Measurements from ENCODE around the gene ASXL2. TPM values are rescaled to one million over a fixed set of nuclear protein-coding genes. Genes with fewer than 3 reads are reported as not detected.
"Not testable (repeated sequence)": the region's sequence is repeated elsewhere in the genome, so short reads cannot be mapped to it uniquely, and the experiment has no call there.

ASXL2 gene
- total and polyA plus RNA-seq, 9 donors: 8.0 to 14.9 (median 12.1) TPM

DNA sequence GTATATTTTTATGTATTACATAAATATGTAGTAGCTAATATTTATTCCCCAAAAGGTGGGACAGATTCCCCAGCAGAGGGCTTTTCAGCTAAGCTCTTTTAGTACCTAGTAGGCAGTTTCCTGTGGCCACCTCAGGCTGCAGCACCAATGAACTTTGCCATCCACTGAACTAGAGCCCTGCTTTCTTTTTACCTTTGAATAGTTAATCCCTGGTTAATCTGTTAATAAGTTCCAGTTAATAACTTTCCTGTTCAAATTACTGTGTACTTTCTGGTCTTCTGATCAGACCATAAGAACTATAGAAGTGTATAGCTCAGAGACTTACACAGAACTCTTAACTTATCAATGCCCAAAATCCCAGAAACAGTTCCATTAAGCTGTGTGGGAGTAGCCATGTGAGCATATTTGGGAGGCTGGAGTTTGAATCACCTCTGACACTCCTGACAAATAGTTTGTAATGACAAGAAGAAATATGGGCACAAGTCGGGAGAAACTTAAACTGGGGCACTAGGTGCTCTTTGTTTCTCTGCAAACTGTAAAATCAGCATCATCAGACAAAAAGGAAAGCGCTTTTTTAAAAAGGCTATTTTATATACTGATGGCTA is 40.0 kb downstream of the ASXL2 start:
- Histone ChIP-seq H3K9me3 (replicated peaks; ENCODE audit: control insufficient read depth, low read depth, low read length) (peaks cover 4% of the 10 kb centered on the region), H3K4me3 (ENCODE audit: low read length) (no peak overlapping the region)
- 40% methylated on average over 1 of the region's 2 CpGs for WGBS (ENCODE audit: insufficient coverage)

DNA sequence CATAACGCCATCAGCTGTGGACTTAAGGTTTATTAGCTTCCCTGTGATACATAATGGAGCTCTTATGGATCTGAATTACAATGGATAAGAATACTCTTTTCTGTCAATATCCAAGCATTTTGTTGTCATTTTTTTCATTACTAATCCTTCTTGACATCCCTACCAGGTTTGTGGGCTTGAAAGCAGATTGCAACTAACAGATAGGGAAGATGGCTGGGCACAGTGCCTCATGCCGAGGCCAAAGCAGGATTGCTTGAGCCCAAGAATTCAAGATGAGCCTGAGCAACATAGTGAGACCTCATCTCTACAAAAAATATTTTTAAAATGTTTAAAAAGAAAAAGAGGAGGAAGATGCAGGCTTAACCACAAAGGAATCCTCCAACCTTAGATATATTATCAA is 42.4 kb downstream of the ASXL2 start:
- Histone ChIP-seq H3K4me1 (ENCODE audit: control insufficient read depth, insufficient read depth, low read length) (no peaks in the 10 kb centered on the region), H3K9me3 (replicated peaks; ENCODE audit: control insufficient read depth, low read depth, low read length) (peaks cover 12% of the 10 kb centered on the region), H3K36me3 (ENCODE audit: control insufficient read depth, insufficient read depth, low read length) (peaks cover 10% of the 10 kb centered on the region), H3K27me3 (ENCODE audit: control insufficient read depth, insufficient read depth, low read length) (no peaks in the 10 kb centered on the region), H3K27ac (ENCODE audit: low read length) (no peak overlapping the region), H3K4me3 (ENCODE audit: low read length) (no peak overlapping the region)
- no peak for DNase-seq
- no CpG with 5 or more reads among the region's 2 CpGs for WGBS (ENCODE audit: insufficient coverage)

More for the DNA sequence above, 40.0 kb downstream of the ASXL2 start:
- DNase-seq: no peak
- H3K27ac ChIP-seq (ENCODE audit: low read length): no peak overlapping the region
- H3K27me3 ChIP-seq (ENCODE audit: control insufficient read depth, insufficient read depth, low read length): no peaks in the 10 kb centered on the region
- H3K4me1 ChIP-seq (ENCODE audit: control insufficient read depth, insufficient read depth, low read length): no peaks in the 10 kb centered on the region
- peaks cover 9% of the 10 kb centered on the region for H3K36me3 ChIP-seq (ENCODE audit: control insufficient read depth, insufficient read depth, low read length)

DNA sequence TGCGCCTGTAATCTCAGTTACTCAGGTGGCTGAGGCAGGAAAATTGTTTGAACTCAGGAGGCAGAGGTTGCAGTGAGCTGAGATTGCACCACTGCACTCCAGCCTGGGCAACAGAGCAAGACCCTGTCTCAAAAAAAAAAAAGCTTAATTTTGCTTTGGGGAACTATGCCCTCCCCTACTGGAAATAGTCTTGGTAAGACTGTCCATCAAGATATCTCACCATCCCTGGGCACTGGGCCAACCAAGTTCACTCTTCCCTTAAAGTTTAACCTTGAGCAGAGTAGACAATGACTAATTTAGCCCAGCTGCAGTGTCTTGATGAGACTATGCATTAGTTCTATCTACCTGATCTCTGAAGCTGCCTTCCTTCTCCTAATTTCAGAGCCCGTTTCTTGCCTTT is 44.7 kb downstream of the ASXL2 start:
- Histone ChIP-seq H3K36me3 (ENCODE audit: control insufficient read depth, insufficient read depth, low read length) (peaks cover 8% of the 10 kb centered on the region), H3K9me3 (replicated peaks; ENCODE audit: control insufficient read depth, low read depth, low read length) (peaks cover 12% of the 10 kb centered on the region), H3K4me1 (ENCODE audit: control insufficient read depth, insufficient read depth, low read length) (no peaks in the 10 kb centered on the region), H3K27ac (ENCODE audit: low read length) (no peak overlapping the region), H3K27me3 (ENCODE audit: control insufficient read depth, insufficient read depth, low read length) (no peaks in the 10 kb centered on the region), H3K4me3 (ENCODE audit: low read length) (no peak overlapping the region)
- DNase-seq: no peak
- no CpG with 5 or more reads among the region's 2 CpGs for WGBS (ENCODE audit: insufficient coverage)

DNA sequence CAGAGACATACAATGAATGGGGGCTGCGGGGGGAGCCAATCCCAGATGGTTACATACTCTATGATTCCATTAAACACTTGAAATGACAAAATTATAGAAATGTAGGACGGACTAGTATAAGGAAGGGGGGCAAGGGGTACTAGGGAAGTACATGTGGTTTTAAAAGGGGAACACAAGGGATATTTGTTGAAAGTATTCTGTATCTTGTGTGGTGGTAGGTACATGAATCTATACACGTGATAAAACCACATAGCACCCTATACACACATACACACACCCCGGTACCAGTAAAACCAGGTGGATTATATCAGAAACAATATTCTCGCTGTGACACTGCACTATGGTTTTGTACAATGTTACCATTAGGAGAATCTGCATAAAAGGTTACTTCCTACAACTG is 45.4 kb downstream of the ASXL2 start:
- Histone ChIP-seq H3K4me1 (ENCODE audit: control insufficient read depth, insufficient read depth, low read length) (no peaks in the 10 kb centered on the region), H3K27me3 (ENCODE audit: control insufficient read depth, insufficient read depth, low read length) (no peaks in the 10 kb centered on the region), H3K9me3 (replicated peaks; ENCODE audit: control insufficient read depth, low read depth, low read length) (peaks cover 12% of the 10 kb centered on the region), H3K36me3 (ENCODE audit: control insufficient read depth, insufficient read depth, low read length) (peaks cover 8% of the 10 kb centered on the region), H3K27ac (ENCODE audit: low read length) (no peak overlapping the region), H3K4me3 (ENCODE audit: low read length) (no peak overlapping the region)
- no peak for DNase-seq
- no CpG with 5 or more reads among the region's 5 CpGs for WGBS (ENCODE audit: insufficient coverage)

DNA sequence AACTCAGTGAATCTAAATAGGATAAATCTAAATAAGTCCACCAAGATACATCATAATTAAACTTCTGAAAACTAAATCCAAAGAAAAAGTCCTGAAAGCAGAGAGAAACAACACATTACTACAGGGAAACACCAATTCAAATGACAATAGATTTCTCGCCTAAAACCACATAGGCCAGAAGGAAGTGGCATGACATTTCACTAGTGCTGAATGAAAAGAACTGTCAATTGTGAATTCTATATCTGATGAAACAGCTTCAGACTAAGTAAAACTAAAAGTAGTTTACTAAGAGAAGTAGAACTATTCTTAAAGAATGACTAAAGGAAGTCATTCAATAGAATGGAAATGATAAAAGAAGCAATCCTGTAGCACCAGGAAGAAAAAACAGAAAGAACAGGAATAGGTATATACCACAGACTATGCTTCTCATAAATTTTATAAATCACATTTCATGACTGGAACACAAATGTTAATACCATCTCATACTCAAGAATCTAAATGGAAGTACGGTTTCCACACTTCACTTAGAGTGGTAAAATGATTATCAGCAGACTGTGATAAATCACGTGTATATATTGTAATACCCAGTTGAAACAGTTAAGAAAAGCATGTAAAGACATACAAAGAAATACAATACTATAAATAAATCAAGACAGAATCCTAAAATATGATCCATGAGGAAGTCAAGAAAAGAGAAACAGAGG is 46.4 kb downstream of the ASXL2 start:
- no peak for DNase-seq
- H3K27ac ChIP-seq (ENCODE audit: low read length): no peak overlapping the region
- peaks cover 8% of the 10 kb centered on the region for H3K36me3 ChIP-seq (ENCODE audit: control insufficient read depth, insufficient read depth, low read length)

DNA sequence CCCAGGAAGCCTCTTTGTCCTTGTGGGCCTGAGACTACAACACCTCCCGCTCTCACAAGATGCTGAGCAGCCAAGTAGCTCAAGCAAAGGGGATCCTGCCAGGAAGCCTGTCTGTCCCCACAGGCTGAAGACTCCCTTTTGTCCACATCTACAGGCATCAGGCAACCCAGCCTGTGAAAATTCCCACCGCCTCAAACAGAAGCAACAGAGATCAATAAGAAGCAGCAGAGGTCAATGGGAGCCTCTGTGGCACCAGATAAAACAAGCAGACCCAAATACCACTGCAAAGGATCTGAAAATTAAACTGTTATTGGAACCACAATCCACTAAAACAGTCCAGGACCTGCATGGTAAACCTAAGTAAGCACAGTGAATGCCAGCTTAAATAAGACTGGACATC is 48.5 kb downstream of the ASXL2 start:
- H3K27ac ChIP-seq (ENCODE audit: low read length): no peak overlapping the region
- no peaks in the 10 kb centered on the region for H3K27me3 ChIP-seq (ENCODE audit: control insufficient read depth, insufficient read depth, low read length)
- H3K36me3 ChIP-seq (ENCODE audit: control insufficient read depth, insufficient read depth, low read length): peaks cover 8% of the 10 kb centered on the region
- WGBS (ENCODE audit: insufficient coverage): 100% methylated on average over 1 of the region's 2 CpGs
- peaks cover 12% of the 10 kb centered on the region for H3K9me3 ChIP-seq (replicated peaks; ENCODE audit: control insufficient read depth, low read depth, low read length)
- no peak for DNase-seq
- H3K4me3 ChIP-seq (ENCODE audit: low read length): no peak overlapping the region
- peaks cover 3% of the 10 kb centered on the region for H3K4me1 ChIP-seq (ENCODE audit: control insufficient read depth, insufficient read depth, low read length)

More for the DNA sequence above, 46.4 kb downstream of the ASXL2 start:
- Histone ChIP-seq H3K9me3 (replicated peaks; ENCODE audit: control insufficient read depth, low read depth, low read length) (peaks cover 12% of the 10 kb centered on the region), H3K27me3 (ENCODE audit: control insufficient read depth, insufficient read depth, low read length) (no peaks in the 10 kb centered on the region), H3K4me3 (ENCODE audit: low read length) (no peak overlapping the region), H3K4me1 (ENCODE audit: control insufficient read depth, insufficient read depth, low read length) (peaks cover under 1% of the 10 kb centered on the region)
- WGBS (ENCODE audit: insufficient coverage): no CpG with 5 or more reads among the region's 3 CpGs

DNA sequence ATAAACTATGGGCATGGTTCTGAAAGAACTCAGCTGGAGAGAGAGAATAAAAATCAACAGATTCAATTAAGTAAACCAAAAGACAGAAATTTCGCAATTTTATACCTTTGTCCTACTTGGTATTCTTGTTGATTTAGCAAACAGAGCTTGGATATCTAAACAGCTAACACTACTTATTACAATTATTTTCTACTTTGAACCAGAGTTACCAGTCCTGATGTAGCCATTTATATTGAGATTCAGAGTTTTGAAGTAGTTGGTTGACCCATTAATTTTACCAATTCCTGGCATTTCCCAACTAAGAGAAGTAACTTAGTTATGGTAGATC is 48.9 kb downstream of the ASXL2 start:
- H3K4me1 ChIP-seq (ENCODE audit: control insufficient read depth, insufficient read depth, low read length): peaks cover 3% of the 10 kb centered on the region
- no peaks in the 10 kb centered on the region for H3K27me3 ChIP-seq (ENCODE audit: control insufficient read depth, insufficient read depth, low read length)
- DNase-seq: no peak
- peaks cover 12% of the 10 kb centered on the region for H3K9me3 ChIP-seq (replicated peaks; ENCODE audit: control insufficient read depth, low read depth, low read length)
- H3K27ac ChIP-seq (ENCODE audit: low read length): no peak overlapping the region
- WGBS (ENCODE audit: insufficient coverage): no CpG with 5 or more reads among the region's 1 CpG
- peaks cover 8% of the 10 kb centered on the region for H3K36me3 ChIP-seq (ENCODE audit: control insufficient read depth, insufficient read depth, low read length)
- H3K4me3 ChIP-seq (ENCODE audit: low read length): no peak overlapping the region

DNA sequence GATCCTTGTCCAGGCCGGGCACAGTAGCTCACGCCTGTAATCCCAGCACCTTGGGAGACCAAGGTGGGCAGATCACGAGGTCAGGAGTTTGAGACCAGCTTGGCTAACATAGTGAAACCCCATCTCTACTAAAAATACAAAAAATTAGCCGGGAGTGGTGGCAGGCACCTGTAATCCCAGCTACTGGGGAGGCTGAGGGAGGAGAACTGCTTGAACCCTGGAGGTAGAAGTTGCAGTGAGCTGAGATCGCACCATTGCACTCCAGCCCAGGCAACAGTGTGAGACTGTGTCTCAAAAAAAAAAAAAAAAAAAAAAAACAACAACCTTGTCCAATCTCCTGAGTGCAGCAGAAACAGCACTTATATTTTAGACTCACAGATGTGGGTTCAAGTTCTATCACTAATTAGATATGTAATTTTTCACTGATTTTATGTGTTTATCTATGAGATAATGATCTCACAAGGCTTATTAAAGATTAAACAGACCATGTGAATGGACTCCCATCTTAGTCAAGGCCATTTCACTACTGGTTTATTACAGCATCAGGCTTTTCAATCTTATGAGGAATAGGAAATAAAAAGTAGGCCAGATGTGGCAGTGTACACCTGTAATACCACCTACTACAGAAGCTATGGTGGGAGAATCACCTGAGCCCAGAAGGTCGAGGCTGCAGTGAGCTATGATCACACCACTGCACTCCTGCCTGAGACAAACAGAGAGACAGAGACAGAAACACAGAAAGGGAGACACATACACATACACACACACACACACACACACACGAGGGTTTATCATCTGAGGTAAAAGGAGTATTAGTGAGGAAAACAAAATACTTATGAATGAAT is 49.5 kb downstream of the ASXL2 start:
- WGBS (ENCODE audit: insufficient coverage): no CpG with 5 or more reads among the region's 7 CpGs
- H3K36me3 ChIP-seq (ENCODE audit: control insufficient read depth, insufficient read depth, low read length); H3K4me3 ChIP-seq (ENCODE audit: low read length); DNase-seq; H3K27me3 ChIP-seq (ENCODE audit: control insufficient read depth, insufficient read depth, low read length); H3K4me1 ChIP-seq (ENCODE audit: control insufficient read depth, insufficient read depth, low read length); H3K27ac ChIP-seq (ENCODE audit: low read length): not testable (repeated sequence)
- peaks cover 12% of the 10 kb centered on the region for H3K9me3 ChIP-seq (replicated peaks; ENCODE audit: control insufficient read depth, low read depth, low read length)

DNA sequence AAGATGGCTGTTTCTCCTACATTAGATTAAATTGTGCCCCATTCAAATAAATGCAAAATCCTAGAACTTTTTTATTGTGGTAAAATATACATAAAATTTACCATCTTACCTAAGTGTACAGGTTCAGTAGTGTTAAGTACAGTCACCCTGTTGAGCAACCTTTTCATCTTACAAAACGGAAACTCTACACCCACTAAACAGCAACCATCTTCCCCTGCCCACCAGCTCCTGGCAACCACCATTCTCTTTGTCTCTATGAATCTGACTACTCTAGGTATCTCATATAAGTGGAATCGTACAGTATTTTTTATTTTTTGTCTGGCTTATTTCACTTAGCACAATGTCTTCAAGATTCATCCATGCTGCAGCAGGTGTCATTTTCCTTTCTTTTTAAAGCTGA is 53.0 kb downstream of the ASXL2 start:
- Histone ChIP-seq H3K27ac (ENCODE audit: low read length) (no peak overlapping the region), H3K36me3 (ENCODE audit: control insufficient read depth, insufficient read depth, low read length) (no peaks in the 10 kb centered on the region), H3K9me3 (replicated peaks; ENCODE audit: control insufficient read depth, low read depth, low read length) (no peaks in the 10 kb centered on the region), H3K27me3 (ENCODE audit: control insufficient read depth, insufficient read depth, low read length) (no peaks in the 10 kb centered on the region), H3K4me3 (ENCODE audit: low read length) (no peak overlapping the region), H3K4me1 (ENCODE audit: control insufficient read depth, insufficient read depth, low read length) (peaks cover 3% of the 10 kb centered on the region)
- WGBS (ENCODE audit: insufficient coverage): no CpG with 5 or more reads among the region's 2 CpGs
- no peak for DNase-seq

DNA sequence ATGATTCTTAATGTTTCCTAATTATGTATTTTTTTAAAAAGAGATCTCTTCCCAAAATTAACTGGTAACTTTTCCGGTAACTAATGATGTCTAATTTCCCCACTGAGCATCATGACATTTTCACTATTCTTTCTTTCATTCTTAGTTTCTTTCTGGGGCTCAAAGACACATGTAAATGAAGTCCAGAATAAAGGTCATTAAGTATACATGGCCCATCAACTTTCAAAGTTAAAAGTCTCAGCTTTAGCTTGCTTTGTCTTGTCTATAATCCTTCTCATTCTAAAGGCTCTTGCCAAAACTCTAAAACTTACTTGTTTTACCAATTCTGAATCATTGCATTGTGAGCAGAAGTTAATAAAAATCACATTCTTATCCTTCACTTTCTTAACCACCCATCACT is 53.6 kb downstream of the ASXL2 start:
- Histone ChIP-seq H3K9me3 (replicated peaks; ENCODE audit: control insufficient read depth, low read depth, low read length) (no peaks in the 10 kb centered on the region), H3K4me3 (ENCODE audit: low read length) (no peak overlapping the region), H3K4me1 (ENCODE audit: control insufficient read depth, insufficient read depth, low read length) (peaks cover 3% of the 10 kb centered on the region), H3K27me3 (ENCODE audit: control insufficient read depth, insufficient read depth, low read length) (no peaks in the 10 kb centered on the region), H3K36me3 (ENCODE audit: control insufficient read depth, insufficient read depth, low read length) (no peaks in the 10 kb centered on the region), H3K27ac (ENCODE audit: low read length) (no peak overlapping the region)
- no CpG with 5 or more reads among the region's 1 CpG for WGBS (ENCODE audit: insufficient coverage)
- DNase-seq: no peak

All from muscle of leg (tissue), 11 donors.